H9 (cell line): Measurements from ENCODE around the gene GPR137. TPM values are rescaled to one million over a fixed set of nuclear protein-coding genes. Genes with fewer than 3 reads are reported as not detected.

Experiments used
- DNase-seq: peaks from one replicate; pipeline ENCODE4 v3.0.0-alpha.2; 2017
- H2AFZ ChIP-seq: one replicate; pipeline ENCODE4 v1.6.1; 2013; ENCODE audit warnings: mild to moderate bottlenecking, low read length, control low read depth, moderate library complexity
- H2AK5ac ChIP-seq: 2 replicates; pipeline ENCODE4 v1.6.1; 2013; ENCODE audit warnings: low read length, control low read depth, mixed read lengths; ENCODE audit not compliant: insufficient read length
- H2BK120ac ChIP-seq: one replicate; pipeline ENCODE4 v1.6.1; 2013; ENCODE audit warnings: low read depth, mild to moderate bottlenecking, low read length, control low read depth, inconsistent platforms; ENCODE audit not compliant: poor library complexity, severe bottlenecking
- H2BK12ac ChIP-seq: 2 replicates; pipeline ENCODE4 v1.6.1; 2013; ENCODE audit warnings: low read length, control low read depth, mixed read lengths, low read depth; ENCODE audit not compliant: insufficient read length
- H2BK15ac ChIP-seq: 2 replicates; pipeline ENCODE4 v1.6.1; 2013; ENCODE audit warnings: low read depth, low read length, control low read depth
- H2BK20ac ChIP-seq: one replicate; pipeline ENCODE4 v1.6.1; 2013; ENCODE audit warnings: low read depth, mild to moderate bottlenecking, low read length, control low read depth, inconsistent platforms; ENCODE audit not compliant: poor library complexity, severe bottlenecking
- H2BK5ac ChIP-seq: 2 replicates; pipeline ENCODE4 v1.6.1; 2013; ENCODE audit warnings: low read length, control low read depth, mixed read lengths; ENCODE audit not compliant: insufficient read length
- H3K14ac ChIP-seq: 2 replicates; pipeline ENCODE4 v1.6.1; 2013; ENCODE audit warnings: low read length, control low read depth; ENCODE audit not compliant: insufficient read depth
- H3K18ac ChIP-seq: 2 replicates; pipeline ENCODE4 v1.6.1; 2013; ENCODE audit warnings: low read depth, mild to moderate bottlenecking, mixed read lengths, low read length, control low read depth; ENCODE audit not compliant: insufficient read length
- H3K23ac ChIP-seq: 2 replicates; pipeline ENCODE4 v1.6.1; 2013; ENCODE audit warnings: low read length, control low read depth, mixed read lengths, low read depth; ENCODE audit not compliant: insufficient read length
- H3K23me2 ChIP-seq: 2 replicates; pipeline ENCODE4 v1.6.1; 2013; ENCODE audit warnings: low read depth, mild to moderate bottlenecking, mixed read lengths, low read length, control low read depth; ENCODE audit not compliant: insufficient read length, poor library complexity, severe bottlenecking
- H3K27ac ChIP-seq: 2 replicates; pipeline ENCODE4 v1.5.1; 2013; ENCODE audit warnings: low read length, control low read depth, mixed read lengths, low read depth; ENCODE audit not compliant: insufficient read length
- H3K27me3 ChIP-seq: 2 replicates; pipeline ENCODE4 v1.6.1; 2013; ENCODE audit warnings: low read length, control low read depth, inconsistent platforms; ENCODE audit not compliant: insufficient read depth
- H3K4ac ChIP-seq: 2 replicates; pipeline ENCODE4 v1.6.1; 2013; ENCODE audit warnings: low read depth, mild to moderate bottlenecking, control low read depth, inconsistent platforms, low read length, moderate library complexity
- H3K4me1 ChIP-seq: 2 replicates; pipeline ENCODE4 v1.6.1; 2013; ENCODE audit warnings: low read length, control low read depth, inconsistent platforms; ENCODE audit not compliant: insufficient read depth
- H3K4me2 ChIP-seq: 2 replicates; pipeline ENCODE4 v1.6.1; 2013; ENCODE audit warnings: low read length, control low read depth, mixed read lengths; ENCODE audit not compliant: insufficient read length, insufficient read depth
- H3K56ac ChIP-seq: 2 replicates; pipeline ENCODE4 v1.6.1; 2013; ENCODE audit warnings: low read depth, mild to moderate bottlenecking, mixed read lengths, low read length, control low read depth; ENCODE audit not compliant: insufficient read length
- H3K79me1 ChIP-seq: 2 replicates; pipeline ENCODE4 v1.6.1; 2013; ENCODE audit warnings: low read depth, mild to moderate bottlenecking, moderate library complexity, low read length, control low read depth, inconsistent platforms; ENCODE audit not compliant: insufficient read depth, poor library complexity, severe bottlenecking
- H3K79me2 ChIP-seq: 2 replicates; pipeline ENCODE4 v1.6.1; 2013; ENCODE audit warnings: low read length, control low read depth, inconsistent platforms; ENCODE audit not compliant: insufficient read depth
- H3K9ac ChIP-seq: 2 replicates; pipeline ENCODE4 v1.6.1; 2013; ENCODE audit warnings: low read length, control low read depth, mixed read lengths; ENCODE audit not compliant: insufficient read length; ENCODE audit errors: extremely low read depth
- H3K9me3 ChIP-seq: one replicate; pipeline ENCODE4 v1.6.1; 2013; ENCODE audit warnings: low read depth, low read length, inconsistent platforms; ENCODE audit not compliant: control insufficient read depth
- H3T11ph ChIP-seq: one replicate; pipeline ENCODE4 v1.6.1; 2013; ENCODE audit warnings: mild to moderate bottlenecking, low read length, control low read depth, inconsistent platforms
- H4K20me1 ChIP-seq: one replicate; pipeline ENCODE4 v1.6.1; 2013; ENCODE audit not compliant: control insufficient read depth, insufficient read length, insufficient read depth
- H4K5ac ChIP-seq: 2 replicates; pipeline ENCODE4 v1.6.1; 2013; ENCODE audit warnings: low read depth, mild to moderate bottlenecking, mixed read lengths, low read length, control low read depth; ENCODE audit not compliant: insufficient read length
- H4K8ac ChIP-seq: replicated peaks from 2 replicates; pipeline ENCODE4 v1.6.1; 2013; ENCODE audit warnings: low read length, control low read depth, mixed read lengths, low read depth; ENCODE audit not compliant: insufficient read length
- H4K91ac ChIP-seq: 2 replicates; pipeline ENCODE4 v1.6.1; 2013; ENCODE audit warnings: low read depth, mild to moderate bottlenecking, moderate library complexity, mixed read lengths, low read length, control low read depth; ENCODE audit not compliant: insufficient read length
- H3K27ac Mint-ChIP-seq, 3 experiments: 2 replicates in 2 of 3; 3 replicates in 1 of 3; pipeline ENCODE4 v1.8.0; 2020 to 2021; ENCODE audit warnings: mixed read lengths in 3 of 3, mild to moderate bottlenecking in 1 of 3, moderate library complexity in 1 of 3
- H3K27me3 Mint-ChIP-seq: 2 replicates; pipeline ENCODE4 v1.8.0; 2021; ENCODE audit warnings: low read depth, mild to moderate bottlenecking, moderate library complexity, mixed read lengths
- H3K36me3 Mint-ChIP-seq, 3 experiments: 2 replicates in 2 of 3; 3 replicates in 1 of 3; pipeline ENCODE4 v1.8.0; 2020 to 2021; ENCODE audit warnings: low read depth in 3 of 3, mixed read lengths in 3 of 3; ENCODE audit not compliant: insufficient read depth in 1 of 3
- H3K4me1 Mint-ChIP-seq, 2 experiments: 2 replicates each; pipeline ENCODE4 v1.8.0; 2020; ENCODE audit warnings: mixed read lengths in 2 of 2
- H3K4me3 Mint-ChIP-seq, 2 experiments: 2 replicates in 1 of 2; 3 replicates in 1 of 2; pipeline ENCODE4 v1.8.0; 2020 to 2021; ENCODE audit warnings: mild to moderate bottlenecking in 2 of 2, mixed read lengths in 2 of 2, moderate library complexity in 1 of 2
- H3K9me3 Mint-ChIP-seq, 2 experiments: 2 replicates in 1 of 2; 3 replicates in 1 of 2; pipeline ENCODE4 v1.8.0; 2020; ENCODE audit warnings: mild to moderate bottlenecking in 2 of 2, mixed read lengths in 2 of 2, moderate library complexity in 1 of 2
- CTCF ChIP-seq: fragments of 200-600 bp; sonication (generic); conservative IDR thresholded peaks from 3 replicates; pipeline ENCODE4 v1.8.0; 2021; ENCODE audit warnings: antibody characterized with exemption, mild to moderate bottlenecking
- WGBS: extraction: QIAGEN DNeasy Blood & Tissue Kit; methylation state at CpG from one replicate; pipeline ENCODE4 v1.1.7; 2013; ENCODE audit warnings: missing lambda C conversion rate, low lambda C conversion rate, mixed read lengths; ENCODE audit not compliant: insufficient read length; ENCODE audit errors: extremely low coverage; 5-methylcytosine and 5-hydroxymethylcytosine counted together
- total RNA-seq: library from RNA; stranded (reverse); gene quantifications from 2 replicates; pipeline ENCODE4 v1.2.1, GENCODE V29; 2021

Gene GPR137
- total RNA-seq, 1 experiment from 2014 or later = 39.6 TPM

GRCh38 chr11:64312947-64313346, 27.3 kb downstream of the GPR137 start:
- Mint-ChIP-seq H3K27me3 (no peaks in the 10 kb centered on the region), H3K4me1 (peaks cover 7 to 8% of the 10 kb centered on the region in 2 experiments), H3K4me3 (peak overlapping the region in 1 of 2 experiments; percentile 8; a peak in 1 of 5 replicates), H3K9me3 (no peaks in the 10 kb centered on the region), H3K36me3 (peaks cover 18 to 41% (median 22%) of the 10 kb centered on the region in 3 experiments; a peak in 6 of 7 replicates), H3K27ac (peak overlapping the region; percentile 8 to 59 (median 41); a peak in 3 of 7 replicates)
- Histone ChIP-seq H4K5ac (no peak overlapping the region), H2BK20ac (no peak overlapping the region), H3K14ac (no peak overlapping the region), H3K79me2 (peaks cover 4% of the 10 kb centered on the region; the same call in 1 of the 2 replicates), H3K9ac (peak overlapping the region; percentile 27), H4K20me1 (no peaks in the 10 kb centered on the region), H3K4me2 (no peak overlapping the region), H2BK15ac (no peak overlapping the region), H3K18ac (no peak overlapping the region), H3K4me1 (no peaks in the 10 kb centered on the region), H2BK120ac (no peak overlapping the region), H4K8ac (no peak overlapping the region), H4K91ac (no peak overlapping the region), H3K23ac (no peak overlapping the region), H3K23me2 (peaks cover 3% of the 10 kb centered on the region), H3K27ac (no peak overlapping the region), H2AK5ac (no peak overlapping the region), H3K9me3 (no peaks in the 10 kb centered on the region), H2BK12ac (no peak overlapping the region), H2BK5ac (no peak overlapping the region), H3K27me3 (no peaks in the 10 kb centered on the region), H3K79me1 (no peaks in the 10 kb centered on the region), H2AFZ (no peak overlapping the region), H3K56ac (no peak overlapping the region), H3K4ac (no peak overlapping the region), H3T11ph (no peak overlapping the region)
- WGBS = no CpG with 5 or more reads among the region's 10 CpGs
- TF ChIP-seq CTCF = no peak
- DNase-seq = no peak
